Measurements from ENCODE around the gene SMG5.

- no peak for TF ChIP-seq CTCF (conservative IDR thresholded peaks at IDR 0.05; ENCODE audit: low read depth, low read length)
- TF ChIP-seq EZH2 (IDR thresholded peaks at IDR 0.05; ENCODE audit: low read length, unreplicated experiment), result no peak
These were observed 12.8 kb upstream of the SMG5 start, which contains the start of gene GLMP for GRCh38 chr1:156295391-156295947.
